Mesendoderm (in vitro differentiated cells): ENCODE measurements around the gene ZNF563. TPM values are rescaled to one million over a fixed set of nuclear protein-coding genes. Genes with fewer than 3 reads are reported as not detected.
A peak's percentile ranks its signal among the peaks of the same experiment; 100 is the strongest.

Experiments
- DNase-seq: peaks from one replicate; pipeline ENCODE4 v3.0.0; 2013
- H2AK5ac ChIP-seq: 2 replicates; pipeline ENCODE4 v1.6.1; 2013; ENCODE audit warnings: low read length, inconsistent platforms
- H2BK120ac ChIP-seq: 2 replicates; pipeline ENCODE4 v1.6.1; 2013; ENCODE audit warnings: low read depth, mild to moderate bottlenecking, low read length, moderate library complexity, mixed read lengths
- H2BK15ac ChIP-seq: replicated peaks from 2 replicates; pipeline ENCODE4 v1.6.1; 2013; ENCODE audit warnings: low read depth, mild to moderate bottlenecking, moderate library complexity
- H2BK5ac ChIP-seq: 2 replicates; pipeline ENCODE4 v1.6.1; 2013; ENCODE audit warnings: low read length, inconsistent platforms
- H3K18ac ChIP-seq: 2 replicates; pipeline ENCODE4 v1.6.1; 2013; ENCODE audit warnings: mild to moderate bottlenecking, low read length, mixed read lengths
- H3K23ac ChIP-seq: one replicate; pipeline ENCODE4 v1.6.1; 2013; ENCODE audit warnings: low read length
- H3K27ac ChIP-seq: 2 replicates; pipeline ENCODE4 v1.5.1; 2013; ENCODE audit warnings: low read depth, mild to moderate bottlenecking, inconsistent platforms, low read length, moderate library complexity
- H3K27me3 ChIP-seq: 2 replicates; pipeline ENCODE4 v1.6.1; 2013; ENCODE audit warnings: low read length, control low read depth, mild to moderate bottlenecking, inconsistent platforms; ENCODE audit not compliant: insufficient read depth, poor library complexity
- H3K36me3 ChIP-seq: 2 replicates; pipeline ENCODE4 v1.6.1; 2013; ENCODE audit warnings: low read length, inconsistent platforms; ENCODE audit not compliant: control insufficient read depth, insufficient read depth
- H3K4ac ChIP-seq: one replicate; pipeline ENCODE4 v1.6.1; 2013; ENCODE audit warnings: low read depth, mild to moderate bottlenecking, low read length, moderate library complexity
- H3K4me1 ChIP-seq: 2 replicates; pipeline ENCODE4 v1.6.1; 2013; ENCODE audit warnings: low read depth, low read length, inconsistent platforms; ENCODE audit not compliant: control insufficient read depth
- H3K4me2 ChIP-seq: 2 replicates; pipeline ENCODE4 v1.6.1; 2013; ENCODE audit warnings: low read length
- H3K4me3 ChIP-seq: 2 replicates; pipeline ENCODE4 v1.5.1; 2013; ENCODE audit warnings: mild to moderate bottlenecking, low read length
- H3K56ac ChIP-seq: one replicate; pipeline ENCODE4 v1.6.1; 2013; ENCODE audit warnings: low read length
- H3K79me1 ChIP-seq: 2 replicates; pipeline ENCODE4 v1.6.1; 2013; ENCODE audit warnings: low read length, inconsistent platforms
- H3K79me2 ChIP-seq: 2 replicates; pipeline ENCODE4 v1.6.1; 2013; ENCODE audit warnings: mild to moderate bottlenecking, low read length; ENCODE audit not compliant: control insufficient read depth, insufficient read depth
- H3K9ac ChIP-seq: 2 replicates; pipeline ENCODE4 v1.6.1; 2013; ENCODE audit warnings: low read length, inconsistent platforms
- H4K5ac ChIP-seq: one replicate; pipeline ENCODE4 v1.6.1; 2013; ENCODE audit warnings: low read length
- H4K8ac ChIP-seq: one replicate; pipeline ENCODE4 v1.6.1; 2013; ENCODE audit warnings: low read depth, mild to moderate bottlenecking, control low read depth, low read length, moderate library complexity
- WGBS: extraction: QIAGEN DNeasy Blood & Tissue Kit; methylation state at CpG from one replicate; pipeline ENCODE4 v1.1.7; 2013; ENCODE audit warnings: low lambda C conversion rate, missing lambda C conversion rate; ENCODE audit not compliant: insufficient coverage; ENCODE audit errors: extremely low coverage; 5-methylcytosine and 5-hydroxymethylcytosine counted together
- small RNA-seq: library from polyadenylated mRNA; stranded (forward); fragments of <200 nt; extraction: miRNeasy Mini kit (QIAGEN cat#:217004); gene quantifications from one replicate; pipeline ENCODE3, GENCODE V24; 2013; ENCODE audit not compliant: insufficient read depth

The ZNF563 gene

GRCh38 chr19:12272980-12273901 lies 60.2 kb downstream of the ZNF563 start:
- Histone ChIP-seq H3K27ac (no peak overlapping the region), H3K4ac (no peak overlapping the region), H3K9ac (no peak overlapping the region), H2BK120ac (no peak overlapping the region), H3K56ac (no peak overlapping the region), H4K5ac (no peak overlapping the region), H3K79me2 (no peaks in the 10 kb centered on the region), H2BK5ac (no peak overlapping the region), H3K79me1 (no peaks in the 10 kb centered on the region), H3K23ac (no peak overlapping the region), H3K18ac (no peak overlapping the region), H4K8ac (no peak overlapping the region), H3K4me1 (no peaks in the 10 kb centered on the region), H2AK5ac (no peak overlapping the region), H2BK15ac (no peak overlapping the region), H3K36me3 (peaks cover 9% of the 10 kb centered on the region), H3K4me2 (no peak overlapping the region), H3K27me3 (no peaks in the 10 kb centered on the region), H3K4me3 (peak overlapping the region; percentile 28)
- DNase-seq = peak; percentile 34
- no CpG with 5 or more reads among the region's 11 CpGs for WGBS

- peak overlapping the region; percentile 20 for H3K4me3 ChIP-seq
Measured at GRCh38 chr19:12272386-12272785, 61.0 kb downstream of the ZNF563 start.

GRCh38 chr19:12270854-12271253 lies 62.6 kb downstream of the ZNF563 start:
- H3K27me3 ChIP-seq = no peaks in the 10 kb centered on the region
- no peaks in the 10 kb centered on the region for H3K79me2 ChIP-seq
- WGBS = no CpG with 5 or more reads among the region's 2 CpGs
- H2BK120ac ChIP-seq = no peak overlapping the region
- H3K4ac ChIP-seq = no peak overlapping the region
- no peaks in the 10 kb centered on the region for H3K4me1 ChIP-seq
- peaks cover 9% of the 10 kb centered on the region for H3K36me3 ChIP-seq
- H2BK15ac ChIP-seq = no peak overlapping the region
- no peak overlapping the region for H3K56ac ChIP-seq
- H3K27ac ChIP-seq = no peak overlapping the region
- H2BK5ac ChIP-seq = no peak overlapping the region
- no peaks in the 10 kb centered on the region for H3K79me1 ChIP-seq
- no peak overlapping the region for H4K5ac ChIP-seq
- H4K8ac ChIP-seq = no peak overlapping the region
- no peak overlapping the region for H3K9ac ChIP-seq
- H3K18ac ChIP-seq = no peak overlapping the region
- no peak overlapping the region for H3K23ac ChIP-seq
- no peak overlapping the region for H3K4me2 ChIP-seq
- H3K4me3 ChIP-seq = no peak overlapping the region
- DNase-seq = no peak
- no peak overlapping the region for H2AK5ac ChIP-seq

More at GRCh38 chr19:12272386-12272785, 61.0 kb downstream of the ZNF563 start:
- no CpG with 5 or more reads among the region's 5 CpGs for WGBS
- H2AK5ac ChIP-seq = no peak overlapping the region
- no peak overlapping the region for H2BK15ac ChIP-seq
- H3K4me1 ChIP-seq = no peaks in the 10 kb centered on the region
- no peaks in the 10 kb centered on the region for H3K27me3 ChIP-seq
- H4K8ac ChIP-seq = no peak overlapping the region
- H3K9ac ChIP-seq = no peak overlapping the region
- H4K5ac ChIP-seq = no peak overlapping the region
- DNase-seq = peak; percentile 5
- H2BK120ac ChIP-seq = no peak overlapping the region
- no peak overlapping the region for H3K18ac ChIP-seq
- no peak overlapping the region for H3K56ac ChIP-seq
- no peak overlapping the region for H3K4ac ChIP-seq
- H3K27ac ChIP-seq = no peak overlapping the region
- no peaks in the 10 kb centered on the region for H3K79me1 ChIP-seq
- peaks cover 9% of the 10 kb centered on the region for H3K36me3 ChIP-seq
- no peak overlapping the region for H2BK5ac ChIP-seq
- H3K23ac ChIP-seq = no peak overlapping the region
- no peaks in the 10 kb centered on the region for H3K79me2 ChIP-seq
- H3K4me2 ChIP-seq = no peak overlapping the region

Small RNA genes within 50 kb of the gene (small RNA-seq; reads per million reads assigned to genes)
- gene RPS29P23 = not detected
